HEK293 (cell line): ENCODE results near the gene IL4I1.

Experiments
- CTCF ChIA-PET: fragments of 350-600 bp; formaldehyde crosslinking; extraction: SDS; loops from one replicate; lab custom pipeline; 2021; ENCODE audit warnings: antibody characterized with exemption; lab: Yijun Ruan, JAX
- POLR2A ChIA-PET: fragments of 300-600 bp; formaldehyde crosslinking; extraction: SDS; loops from one replicate; lab custom pipeline; 2020; ENCODE audit warnings: antibody characterized with exemption, inconsistent platforms; lab: Yijun Ruan, JAX
- H3K27ac ChIP-seq: fragments of 200-500 bp; sonication (Bioruptor generic); 2 replicates; pipeline ENCODE4 v1.5.1; 2014; ENCODE audit warnings: low read depth, low read length, control low read depth, inconsistent platforms; ENCODE audit errors: extremely low read depth
- H3K36me3 ChIP-seq, 2 experiments: fragments of 200-500 bp in 1 of 2; sonication (Bioruptor generic) in 1 of 2; 1 replicate in 1 of 2; 2 replicates in 1 of 2; pipeline ENCODE4 v1.5.1; 2014 to 2017; ENCODE audit warnings: inconsistent platforms in 2 of 2, low read length in 2 of 2; ENCODE audit not compliant: control insufficient read depth in 2 of 2, insufficient read depth in 1 of 2
- H3K4me1 ChIP-seq: fragments of 200-500 bp; sonication (Bioruptor generic); 2 replicates; pipeline ENCODE4 v1.5.1; 2014; ENCODE audit warnings: mild to moderate bottlenecking, low read length, inconsistent platforms; ENCODE audit not compliant: control insufficient read depth, insufficient read depth
- H3K4me3 ChIP-seq: 2 replicates; pipeline ENCODE4 v1.5.1; 2011; ENCODE audit warnings: low read depth, mild to moderate bottlenecking, control low read depth, low read length, moderate library complexity
- H3K9me3 ChIP-seq: fragments of 200-500 bp; sonication (Bioruptor generic); 2 replicates; pipeline ENCODE4 v1.5.1; 2014; ENCODE audit warnings: low read depth, low read length, inconsistent platforms; ENCODE audit not compliant: control insufficient read depth, insufficient read depth
- BCL6B ChIP-seq: fragments of 450-650 bp; formaldehyde crosslinking; IDR thresholded peaks from 2 replicates; pipeline ENCODE4 v1.5.1; 2017; ENCODE audit warnings: missing biosample characterization, missing genetic modification characterization
- HOXA7 ChIP-seq: sonication (generic); formaldehyde crosslinking; IDR thresholded peaks from 2 replicates; pipeline ENCODE4 v1.8.1; 2022; ENCODE audit warnings: missing genetic modification reagents, borderline replicate concordance
- MYNN ChIP-seq: fragments of 450-650 bp; formaldehyde crosslinking; IDR thresholded peaks from 2 replicates; pipeline ENCODE4 v1.5.1; 2016; ENCODE audit warnings: missing biosample characterization, missing genetic modification characterization, borderline replicate concordance
- SALL2 ChIP-seq: fragments of 450-650 bp; formaldehyde crosslinking; IDR thresholded peaks from 2 replicates; pipeline ENCODE4 v1.5.0; 2017; ENCODE audit warnings: missing biosample characterization, mild to moderate bottlenecking, missing genetic modification characterization, borderline replicate concordance
- TSHZ1 ChIP-seq: fragments of 450-650 bp; formaldehyde crosslinking; IDR thresholded peaks from 2 replicates; pipeline ENCODE4 v1.5.1; 2016; ENCODE audit warnings: missing biosample characterization, missing genetic modification characterization, borderline replicate concordance
- ZBTB21 ChIP-seq: fragments of 450-650 bp; formaldehyde crosslinking; IDR thresholded peaks from 2 replicates; pipeline ENCODE4 v1.5.1; 2017; ENCODE audit warnings: missing biosample characterization, missing genetic modification characterization
- ZNF112 ChIP-seq: fragments of 450-650 bp; formaldehyde crosslinking; IDR thresholded peaks from 2 replicates; pipeline ENCODE4 v1.5.0; 2017; ENCODE audit warnings: missing biosample characterization, missing genetic modification characterization
- ZNF121 ChIP-seq: fragments of 450-650 bp; formaldehyde crosslinking; IDR thresholded peaks from 2 replicates; pipeline ENCODE4 v1.5.1; 2016; ENCODE audit warnings: missing biosample characterization, missing genetic modification characterization
- ZNF202 ChIP-seq: fragments of 450-650 bp; formaldehyde crosslinking; IDR thresholded peaks from 2 replicates; pipeline ENCODE4 v1.5.1; 2016; ENCODE audit warnings: missing biosample characterization, missing genetic modification characterization, borderline replicate concordance
- ZNF223 ChIP-seq: fragments of 450-650 bp; formaldehyde crosslinking; IDR thresholded peaks from 2 replicates; pipeline ENCODE4 v1.5.1; 2016; ENCODE audit warnings: missing biosample characterization, missing genetic modification characterization
- ZNF23 ChIP-seq: fragments of 450-650 bp; formaldehyde crosslinking; IDR thresholded peaks from 2 replicates; pipeline ENCODE4 v1.5.1; 2016; ENCODE audit warnings: missing biosample characterization, missing genetic modification characterization, borderline replicate concordance
- ZNF280D ChIP-seq: fragments of 450-650 bp; formaldehyde crosslinking; IDR thresholded peaks from 2 replicates; pipeline ENCODE4 v1.5.1; 2016; ENCODE audit warnings: missing biosample characterization, missing genetic modification characterization
- ZNF302 ChIP-seq: fragments of 450-650 bp; formaldehyde crosslinking; IDR thresholded peaks from 2 replicates; pipeline ENCODE4 v1.5.1; 2016; ENCODE audit warnings: missing biosample characterization, missing genetic modification characterization, low read depth
- ZNF362 ChIP-seq: fragments of 450-650 bp; formaldehyde crosslinking; IDR thresholded peaks from 2 replicates; pipeline ENCODE4 v1.5.1; 2016; ENCODE audit warnings: missing biosample characterization, missing genetic modification characterization
- ZNF391 ChIP-seq: fragments of 450-650 bp; formaldehyde crosslinking; IDR thresholded peaks from 2 replicates; pipeline ENCODE4 v1.5.1; 2016; ENCODE audit warnings: low read depth, missing biosample characterization, missing genetic modification characterization, borderline replicate concordance
- ZNF398 ChIP-seq: fragments of 450-650 bp; formaldehyde crosslinking; IDR thresholded peaks from 2 replicates; pipeline ENCODE4 v1.5.1; 2017; ENCODE audit warnings: missing biosample characterization, missing genetic modification characterization
- ZNF513 ChIP-seq: fragments of 450-650 bp; IDR thresholded peaks from 2 replicates; pipeline ENCODE4 v1.5.1; 2018; ENCODE audit warnings: missing biosample characterization, missing genetic modification characterization
- ZNF555 ChIP-seq: fragments of 450-650 bp; formaldehyde crosslinking; conservative IDR thresholded peaks from 2 replicates; pipeline ENCODE4 v1.5.1; 2017; ENCODE audit warnings: missing biosample characterization, mild to moderate bottlenecking, missing genetic modification characterization, inconsistent platforms
- ZNF777 ChIP-seq: fragments of 450-650 bp; formaldehyde crosslinking; IDR thresholded peaks from 2 replicates; pipeline ENCODE4 v1.5.1; 2017; ENCODE audit warnings: missing biosample characterization, missing genetic modification characterization, borderline replicate concordance
- ZNF843 ChIP-seq: fragments of 450-650 bp; formaldehyde crosslinking; IDR thresholded peaks from 2 replicates; pipeline ENCODE4 v1.5.1; 2016; ENCODE audit warnings: missing biosample characterization, missing genetic modification characterization

The IL4I1 gene

GRCh38 chr19:49881186-49881585, 15.5 kb downstream of the IL4I1 start (continued):
- TF ChIP-seq ZNF280D = no peak
- no peak for TF ChIP-seq BCL6B (tag by site-specific recombination)
- TF ChIP-seq TSHZ1 (tag by site-specific recombination) = no peak
- no peak for TF ChIP-seq ZNF843 (tag by site-specific recombination)
- no peak for TF ChIP-seq ZBTB21 (tag by site-specific recombination)
- no peak for TF ChIP-seq ZNF391 (tag by site-specific recombination)
- no peak for TF ChIP-seq ZNF362 (tag by site-specific recombination)

- Histone ChIP-seq H3K4me1 (peaks cover 8% of the 10 kb centered on the region), H3K27ac (no peak overlapping the region), H3K9me3 (no peaks in the 10 kb centered on the region), H3K4me3 (no peak overlapping the region), H3K36me3 (peaks cover 7 to 62% of the 10 kb centered on the region in 2 experiments; a peak in 2 of 3 replicates)
- CTCF ChIA-PET = interaction anchor here (0.6 to 0.7 kb wide), 2 partner anchors 378 to 738 kb away, joined by 3 to 4 read pairs; no protein-coding TSS in a partner anchor
- TF ChIP-seq HOXA7 (CRISPR knock-in tag) = no peak
- TF ChIP-seq MYNN (tag by site-specific recombination) = no peak
- no peak for TF ChIP-seq ZNF777 (tag by site-specific recombination)
- no peak for TF ChIP-seq SALL2 (tag by site-specific recombination)
- no peak for TF ChIP-seq ZNF23 (tag by site-specific recombination)
- no peak for TF ChIP-seq ZNF121 (tag by site-specific recombination)
- no peak for TF ChIP-seq ZNF398 (tag by site-specific recombination)
- TF ChIP-seq ZNF302 (tag by site-specific recombination) = no peak
- no peak for TF ChIP-seq ZNF513 (tag by site-specific recombination)
- TF ChIP-seq ZNF112 = no peak
- TF ChIP-seq ZNF202 (tag by site-specific recombination) = no peak
- TF ChIP-seq ZNF223 (tag by site-specific recombination) = no peak
- TF ChIP-seq ZNF555 (tag by site-specific recombination) = no peak
- POLR2A ChIA-PET = interaction anchor here (0.7 to 1.2 kb wide), 3 partner anchors 12 to 34 kb away, joined by 3 to 4 read pairs (median 4); no protein-coding TSS in a partner anchor
Measured at GRCh38 chr19:49880162-49880869, 16.4 kb downstream of the IL4I1 start.
